AG04450 (cell line): ENCODE data around the gene PACS2. TPM values are rescaled to one million over a fixed set of nuclear protein-coding genes. Genes with fewer than 3 reads are reported as not detected.

Experiments
- CTCF ChIA-PET: fragments of 300-600, 350-600 bp; formaldehyde crosslinking; extraction: SDS; loops from one replicate; lab custom pipeline; 2022; ENCODE audit warnings: antibody characterized with exemption, inconsistent platforms; lab: Charles Lee
- POLR2A ChIA-PET: fragments of 350-600 bp; formaldehyde crosslinking; extraction: SDS; loops from one replicate; lab custom pipeline; 2021; ENCODE audit warnings: antibody characterized with exemption, inconsistent platforms; lab: Yijun Ruan, JAX
- DNase-seq: peaks from one replicate; pipeline ENCODE4 v3.0.0-alpha.2; 2011; ENCODE audit warnings: low read depth, low spot score
- H3K27ac ChIP-seq: one replicate; pipeline ENCODE4 v1.5.1; 2012; ENCODE audit warnings: low read depth, low read length, control low read depth
- H3K27me3 ChIP-seq: one replicate; pipeline ENCODE4 v1.6.0; 2012; ENCODE audit warnings: low read length; ENCODE audit not compliant: control insufficient read depth, insufficient read depth
- H3K4me3 ChIP-seq: 2 replicates; pipeline ENCODE4 v1.5.1; 2011; ENCODE audit warnings: mild to moderate bottlenecking, low read depth, low read length, control low read depth
- H3K9me3 ChIP-seq: 2 replicates; pipeline ENCODE4 v1.5.1; 2012; ENCODE audit warnings: low read length; ENCODE audit not compliant: control insufficient read depth, insufficient read depth
- CTCF ChIP-seq: IDR thresholded peaks from 2 replicates; pipeline ENCODE4 v1.5.1; 2011; ENCODE audit warnings: low read depth, low read length, control low read depth, inconsistent platforms
- polyA plus RNA-seq: library from polyadenylated mRNA; depleted of rRNA; stranded (reverse); fragments of >200 nt; gene quantifications from 2 replicates; pipeline ENCODE4 v1.2.3, GENCODE V29; 2011

Gene PACS2
- polyA plus RNA-seq, 1 experiment = 13.0 TPM

- no peak overlapping the region for H3K4me3 ChIP-seq
- no peaks in the 10 kb centered on the region for H3K27me3 ChIP-seq
- TF ChIP-seq CTCF = no peak
- CTCF ChIA-PET = no interaction called here
- H3K9me3 ChIP-seq = peaks cover 3% of the 10 kb centered on the region; the same call in 1 of the 2 replicates
- H3K27ac ChIP-seq = no peak overlapping the region
- DNase-seq = no peak
- POLR2A ChIA-PET = no interaction called here
Measured at GRCh38 chr14:105439179-105439578, 124.6 kb downstream of the PACS2 start.

DNA sequence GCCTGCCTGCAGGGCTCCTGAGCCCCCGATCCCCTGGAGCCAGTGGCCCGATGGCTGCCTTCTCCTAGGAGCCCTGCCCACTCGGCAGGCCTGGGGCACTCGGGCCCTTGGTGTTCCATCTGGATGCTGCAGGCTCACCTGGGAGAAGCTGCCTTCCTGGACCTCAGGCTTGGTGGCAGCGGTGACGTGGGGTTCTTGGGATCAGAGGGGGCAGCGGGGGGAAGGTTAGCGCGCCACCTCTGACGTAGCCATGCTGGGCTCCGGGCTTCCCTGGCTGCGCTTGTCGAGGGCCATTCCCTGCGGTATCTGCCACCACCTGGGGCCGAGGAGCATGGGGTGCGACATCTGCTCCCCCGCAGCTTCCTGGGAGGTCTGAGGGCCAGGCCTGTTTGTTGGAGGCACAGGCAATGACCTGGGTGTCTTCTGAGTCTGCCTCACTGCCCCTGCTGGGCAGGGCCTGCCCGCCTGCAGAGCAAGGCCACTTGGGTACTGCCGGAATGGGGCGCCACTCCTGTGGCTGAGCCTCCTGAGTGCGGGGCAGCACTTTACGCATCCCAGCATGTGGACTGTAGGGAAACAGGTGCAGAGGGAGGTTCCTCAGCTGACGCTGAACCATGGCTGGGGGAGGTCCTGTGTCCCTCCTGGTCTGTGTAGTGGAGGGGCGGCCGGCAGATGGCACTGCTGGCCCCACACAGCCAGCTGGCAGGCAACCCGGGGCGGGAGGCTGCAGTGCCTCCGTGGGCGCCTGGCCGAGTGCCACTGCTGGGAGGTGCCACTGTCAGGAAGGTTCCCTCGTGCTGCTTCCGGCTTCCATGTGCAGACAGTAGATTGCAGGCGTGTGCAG, 125.4 kb downstream of the PACS2 start:
- Histone ChIP-seq H3K27me3 (no peaks in the 10 kb centered on the region), H3K9me3 (peaks cover 3% of the 10 kb centered on the region; the same call in 1 of the 2 replicates), H3K4me3 (no peak overlapping the region), H3K27ac (no peak overlapping the region)
- TF ChIP-seq CTCF = no peak
- ChIA-PET POLR2A (no interaction called here), CTCF (no interaction called here)
- no peak for DNase-seq

DNA sequence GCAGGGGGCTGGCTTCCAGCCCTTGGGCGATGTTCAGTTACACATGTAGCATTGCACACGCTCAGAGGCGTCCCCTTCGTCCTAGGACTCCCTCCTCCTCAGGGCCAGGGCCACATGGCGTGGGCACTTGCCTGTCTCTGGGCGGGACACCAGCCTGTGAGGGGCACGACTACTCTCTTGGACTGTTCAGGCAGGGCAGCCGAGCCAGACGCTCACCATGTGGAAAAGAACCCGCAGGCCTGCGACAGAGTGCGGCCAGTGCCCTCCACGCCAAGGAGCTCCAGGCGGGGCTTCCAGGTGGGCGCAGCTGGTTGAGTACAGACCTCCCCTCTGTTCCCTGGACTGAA, 126.0 kb downstream of the PACS2 start:
- DNase-seq = no peak
- no peaks in the 10 kb centered on the region for H3K27me3 ChIP-seq
- CTCF ChIA-PET = interaction anchor here (0.6 kb wide), 1 partner anchor 49 kb away, joined by 3 read pairs; no protein-coding TSS in a partner anchor
- no peak overlapping the region for H3K27ac ChIP-seq
- POLR2A ChIA-PET = no interaction called here
- peaks cover 3% of the 10 kb centered on the region; the same call in 1 of the 2 replicates for H3K9me3 ChIP-seq
- no peak for TF ChIP-seq CTCF
- no peak overlapping the region for H3K4me3 ChIP-seq

DNA sequence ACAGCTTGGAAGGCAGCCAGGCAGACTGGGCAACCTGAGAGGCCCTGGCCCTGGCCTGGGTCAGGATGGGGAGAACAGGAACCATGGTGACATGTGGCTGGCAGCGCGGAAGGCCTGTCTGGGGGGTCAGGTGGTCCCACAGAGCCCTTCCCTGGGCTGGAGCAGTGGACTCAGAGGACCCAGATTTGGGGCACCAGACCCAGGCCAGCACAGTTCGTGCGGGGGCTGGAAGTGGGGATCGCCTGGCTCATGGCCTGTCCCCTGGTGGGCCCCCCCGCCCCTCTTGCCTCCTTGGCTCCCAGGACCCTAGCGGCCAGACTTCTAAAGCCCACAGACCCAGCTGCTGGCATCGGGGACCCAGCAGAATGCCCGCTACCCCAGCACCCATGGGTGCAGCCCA, 126.4 kb downstream of the PACS2 start:
- DNase-seq = no peak
- TF ChIP-seq CTCF = no peak
- ChIA-PET CTCF (interaction anchor here (0.6 kb wide), 1 partner anchor 49 kb away, joined by 3 read pairs; no protein-coding TSS in a partner anchor), POLR2A (no interaction called here)
- Histone ChIP-seq H3K4me3 (no peak overlapping the region), H3K27ac (no peak overlapping the region), H3K27me3 (no peaks in the 10 kb centered on the region), H3K9me3 (peaks cover 3% of the 10 kb centered on the region; the same call in 1 of the 2 replicates)

DNA sequence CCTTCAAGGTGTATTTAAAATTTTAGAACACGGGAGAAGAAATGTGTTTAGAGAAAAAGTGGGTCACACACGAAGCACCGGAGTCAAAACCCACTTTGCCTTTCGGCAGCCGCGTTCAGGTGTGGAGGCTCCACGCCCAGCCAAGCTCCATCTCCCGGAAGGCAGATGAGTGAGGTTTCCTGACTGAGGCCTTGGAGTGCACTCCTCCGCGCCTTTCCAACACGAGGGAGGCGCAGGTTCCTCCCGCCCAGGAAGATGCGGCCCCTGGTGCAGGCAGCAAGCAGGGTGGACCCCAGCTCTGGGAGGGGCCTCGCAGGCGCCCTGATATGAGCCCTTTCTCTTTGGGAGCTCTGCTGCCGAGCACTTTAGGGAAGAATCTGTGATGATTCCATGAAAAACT, 127.6 kb downstream of the PACS2 start:
- Histone ChIP-seq H3K9me3 (peaks cover 3% of the 10 kb centered on the region; the same call in 1 of the 2 replicates), H3K27ac (no peak overlapping the region), H3K27me3 (no peaks in the 10 kb centered on the region), H3K4me3 (no peak overlapping the region)
- no peak for TF ChIP-seq CTCF
- ChIA-PET POLR2A (no interaction called here), CTCF (no interaction called here)
- DNase-seq = no peak
